Suprapubic skin (tissue), 4 donors: Measurements from ENCODE around the gene RIMKLA. TPM values are rescaled to one million over a fixed set of nuclear protein-coding genes. Genes with fewer than 3 reads are reported as not detected.

Experiments
- DNase-seq, 2 donors: peaks; one replicate each; pipeline ENCODE4 v3.0.0-alpha.2; 2019; ENCODE audit warnings: low spot score in 2 of 2
- H3K27ac ChIP-seq: fragments of 200-600 bp; sonication (generic); one replicate; pipeline ENCODE4 v1.5.1; 2019
- H3K27me3 ChIP-seq: fragments of 200-600 bp; sonication (generic); one replicate; pipeline ENCODE4 v1.5.1; 2019
- H3K36me3 ChIP-seq: fragments of 200-600 bp; sonication (generic); one replicate; pipeline ENCODE4 v1.5.1; 2019
- H3K4me1 ChIP-seq: fragments of 200-600 bp; sonication (generic); one replicate; pipeline ENCODE4 v1.5.1; 2019
- H3K4me3 ChIP-seq: fragments of 200-600 bp; sonication (generic); one replicate; pipeline ENCODE4 v1.5.1; 2019; ENCODE audit warnings: mild to moderate bottlenecking
- H3K9me3 ChIP-seq: fragments of 200-600 bp; sonication (generic); one replicate; pipeline ENCODE4 v1.5.1; 2019
- CTCF ChIP-seq, 2 donors: fragments of 200-600 bp in 1 of 2; fragments of 450-650 bp in 1 of 2; sonication (generic) in 1 of 2; IDR thresholded peaks; one replicate each; pipeline ENCODE4 v1.5.1; 2016 to 2019; ENCODE audit warnings: antibody characterized with exemption in 2 of 2, mild to moderate bottlenecking in 1 of 2, moderate library complexity in 1 of 2
- EP300 ChIP-seq: sonication (generic); formaldehyde crosslinking; IDR thresholded peaks from one replicate; pipeline ENCODE4 v1.6.1; 2017; ENCODE audit warnings: antibody characterized with exemption
- POLR2A ChIP-seq, 2 donors: fragments of 450-650 bp; IDR thresholded peaks; one replicate each; pipeline ENCODE4 v1.6.1; 2017; ENCODE audit warnings: antibody characterized with exemption in 2 of 2, mild to moderate bottlenecking in 2 of 2, moderate library complexity in 2 of 2
- POLR2AphosphoS5 ChIP-seq, 3 donors: sonication (generic); formaldehyde crosslinking; IDR thresholded peaks; one replicate each; pipeline ENCODE4 v1.6.1; 2017; ENCODE audit warnings: antibody characterized with exemption in 3 of 3
- WGBS: methylation state at CpG from one replicate; pipeline ENCODE4 v1.1.5; 2018; 5-methylcytosine and 5-hydroxymethylcytosine counted together
- total RNA-seq, 4 donors: library from RNA; depleted of rRNA; stranded (reverse); fragments of >200 nt; gene quantifications; one replicate each; pipeline ENCODE4 v1.1.0, GENCODE V29; 2016

Gene RIMKLA
- total RNA-seq, 4 donors from 2014 or later = 0.11 to 0.93 (median 0.54) TPM

GRCh38 chr1:42364542-42364941 is 16.1 kb upstream of the RIMKLA start:
- Histone ChIP-seq H3K4me1 (no peaks in the 10 kb centered on the region), H3K27me3 (peaks cover 2% of the 10 kb centered on the region), H3K27ac (no peak overlapping the region), H3K4me3 (no peak overlapping the region), H3K9me3 (no peaks in the 10 kb centered on the region), H3K36me3 (no peaks in the 10 kb centered on the region)
- no peak for DNase-seq
- TF ChIP-seq POLR2A (IDR thresholded peaks at IDR 0.05) (no peak), CTCF (IDR thresholded peaks at IDR 0.05) (no peak), POLR2AphosphoS5 (IDR thresholded peaks at IDR 0.05) (no peak), EP300 (no peak)
- WGBS = 95% methylated on average over 2 of the region's 2 CpGs

GRCh38 chr1:42365118-42365517 is 15.5 kb upstream of the RIMKLA start:
- WGBS = 79% methylated on average over 2 of the region's 2 CpGs
- Histone ChIP-seq H3K9me3 (no peaks in the 10 kb centered on the region), H3K36me3 (no peaks in the 10 kb centered on the region), H3K4me1 (no peaks in the 10 kb centered on the region), H3K27ac (no peak overlapping the region), H3K4me3 (no peak overlapping the region), H3K27me3 (peaks cover under 1% of the 10 kb centered on the region)
- TF ChIP-seq POLR2AphosphoS5 (IDR thresholded peaks at IDR 0.05) (no peak), EP300 (no peak), POLR2A (IDR thresholded peaks at IDR 0.05) (no peak), CTCF (IDR thresholded peaks at IDR 0.05) (no peak)
- DNase-seq = no peak

- no peak for DNase-seq
- TF ChIP-seq CTCF (IDR thresholded peaks at IDR 0.05) = no peak
- TF ChIP-seq POLR2A (IDR thresholded peaks at IDR 0.05) = no peak
- no peak for TF ChIP-seq POLR2AphosphoS5 (IDR thresholded peaks at IDR 0.05)
- WGBS = 91% methylated on average over 7 of the region's 7 CpGs
Measured at GRCh38 chr1:42368096-42368795, 12.3 kb upstream of the RIMKLA start.

DNA sequence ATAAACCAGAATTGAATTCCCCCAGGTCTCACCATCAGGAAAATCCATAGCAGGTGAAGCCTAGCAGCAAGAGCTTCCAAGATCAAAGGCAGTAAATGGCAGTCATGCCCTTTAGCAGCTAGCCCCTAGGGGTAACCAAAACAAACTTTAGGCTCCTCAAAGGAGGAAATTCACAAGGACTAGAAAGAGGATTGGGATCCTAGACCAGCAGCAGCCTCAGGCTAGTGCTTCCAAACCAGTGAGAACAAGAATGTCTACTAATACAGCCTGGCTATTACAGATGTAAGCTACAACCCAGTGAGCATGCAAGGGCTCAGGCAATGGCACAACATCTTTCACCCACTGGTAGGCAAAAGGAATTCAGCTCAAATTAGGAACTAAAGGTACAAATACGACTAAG is 11.1 kb upstream of the RIMKLA start:
- Histone ChIP-seq H3K4me3 (no peak overlapping the region), H3K27me3 (no peaks in the 10 kb centered on the region), H3K9me3 (no peaks in the 10 kb centered on the region), H3K27ac (no peak overlapping the region), H3K4me1 (peaks cover 5% of the 10 kb centered on the region), H3K36me3 (no peaks in the 10 kb centered on the region)
- TF ChIP-seq CTCF (IDR thresholded peaks at IDR 0.05) = no peak
- TF ChIP-seq EP300 = no peak
- TF ChIP-seq POLR2AphosphoS5 (IDR thresholded peaks at IDR 0.05) = no peak
- TF ChIP-seq POLR2A (IDR thresholded peaks at IDR 0.05) = no peak
- WGBS = 91% methylated on average over 1 of the region's 1 CpG
- DNase-seq = no peak

More at GRCh38 chr1:42368096-42368795, 12.3 kb upstream of the RIMKLA start:
- H3K27me3 ChIP-seq = no peaks in the 10 kb centered on the region
- H3K36me3 ChIP-seq = no peaks in the 10 kb centered on the region
- no peaks in the 10 kb centered on the region for H3K9me3 ChIP-seq
- H3K27ac ChIP-seq = no peak overlapping the region
- peaks cover 5% of the 10 kb centered on the region for H3K4me1 ChIP-seq
- H3K4me3 ChIP-seq = no peak overlapping the region

DNA sequence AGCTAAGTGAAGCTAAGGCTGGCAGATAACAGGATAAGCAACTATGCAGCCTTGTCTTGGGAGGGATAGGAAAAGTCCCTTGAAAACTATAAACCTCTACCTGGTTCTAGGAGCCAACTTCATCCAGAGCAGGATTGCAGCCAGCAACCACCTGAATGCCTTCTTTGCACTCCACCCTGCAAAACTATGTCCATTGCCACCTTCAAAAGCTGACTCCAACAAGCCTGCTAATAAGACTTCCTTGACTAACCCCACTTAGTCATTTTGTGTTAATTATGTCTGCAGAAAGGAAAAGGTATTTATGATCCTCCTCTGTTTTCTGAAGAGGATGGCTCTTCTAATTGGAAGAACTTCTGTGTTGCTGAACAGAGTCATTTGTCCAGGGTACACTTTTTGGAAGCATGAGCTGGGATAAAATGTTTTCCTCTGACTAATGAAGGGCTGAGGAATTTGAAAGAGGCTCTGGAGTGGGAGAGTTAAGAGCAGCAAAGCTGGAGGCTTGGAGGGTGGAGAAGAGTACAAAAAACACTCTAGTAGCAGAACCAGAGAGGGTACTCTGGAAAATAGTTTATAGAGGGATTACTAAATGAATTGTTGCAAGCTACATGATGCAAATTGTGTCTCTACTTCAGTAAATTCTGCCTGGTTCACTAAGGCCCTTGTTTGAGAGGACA is 9.6 kb upstream of the RIMKLA start:
- no peak for DNase-seq
- Histone ChIP-seq H3K27me3 (no peaks in the 10 kb centered on the region), H3K4me1 (peaks cover 5% of the 10 kb centered on the region), H3K4me3 (no peak overlapping the region), H3K36me3 (no peaks in the 10 kb centered on the region), H3K27ac (no peak overlapping the region), H3K9me3 (no peaks in the 10 kb centered on the region)
- TF ChIP-seq CTCF (IDR thresholded peaks at IDR 0.05) = no peak
- no peak for TF ChIP-seq POLR2AphosphoS5 (IDR thresholded peaks at IDR 0.05)
- TF ChIP-seq EP300 = no peak
- no peak for TF ChIP-seq POLR2A (IDR thresholded peaks at IDR 0.05)
